GM18505 (cell line): ENCODE results near the gene PKD1.

ENCODE experiments used
- ATAC-seq: cut with Tn5 transposase; IDR thresholded peaks from one replicate; pipeline ENCODE4 v1.9.1; 2021; ENCODE audit not compliant: unreplicated experiment
- POLR2A ChIP-seq: IDR thresholded peaks from 4 replicates; pipeline ENCODE4 v1.6.1; 2011; ENCODE audit warnings: borderline replicate concordance; ENCODE audit not compliant: insufficient read depth, insufficient read length; ENCODE audit errors: extremely low read depth

PKD1 gene

GRCh38 chr16:2175454-2175853 lies 39.8 kb upstream of the PKD1 start:
- TF ChIP-seq POLR2A = no peak
- no peak for ATAC-seq

- TF ChIP-seq POLR2A = no peak
- ATAC-seq = no peak
Observed at GRCh38 chr16:2174396-2175131, 38.9 kb upstream of the PKD1 start.

- no peak for TF ChIP-seq POLR2A
- ATAC-seq = no peak
Observed at GRCh38 chr16:2173916-2174315, 38.2 kb upstream of the PKD1 start.

GRCh38 chr16:2173366-2173765 lies 37.7 kb upstream of the PKD1 start:
- no peak for TF ChIP-seq POLR2A
- no peak for ATAC-seq

- no peak for ATAC-seq
- TF ChIP-seq POLR2A = no peak
Observed at GRCh38 chr16:2172688-2173335, 37.1 kb upstream of the PKD1 start.

- no peak for ATAC-seq
- no peak for TF ChIP-seq POLR2A
Observed at GRCh38 chr16:2171601-2172178, 36.0 kb upstream of the PKD1 start.

GRCh38 chr16:2170587-2171435 lies 35.1 kb upstream of the PKD1 start:
- no peak for ATAC-seq
- TF ChIP-seq POLR2A = no peak

GRCh38 chr16:2170080-2170479 lies 34.4 kb upstream of the PKD1 start:
- TF ChIP-seq POLR2A = no peak
- no peak for ATAC-seq

GRCh38 chr16:2167068-2167638 lies 31.5 kb upstream of the PKD1 start:
- TF ChIP-seq POLR2A = no peak
- ATAC-seq = no peak

GRCh38 chr16:2166263-2167067 lies 30.8 kb upstream of the PKD1 start:
- ATAC-seq = no peak

GRCh38 chr16:2165861-2166260 lies 30.2 kb upstream of the PKD1 start:
- TF ChIP-seq POLR2A = no peak
- ATAC-seq = no peak

More at GRCh38 chr16:2166263-2167067, 30.8 kb upstream of the PKD1 start:
- no peak for TF ChIP-seq POLR2A

GRCh38 chr16:2163211-2163881 lies 27.6 kb upstream of the PKD1 start:
- ATAC-seq = no peak
- TF ChIP-seq POLR2A = no peak

- ATAC-seq = no peak
- TF ChIP-seq POLR2A = no peak
Observed at GRCh38 chr16:2162676-2163118, 27.0 kb upstream of the PKD1 start.
